ENCODE data around the gene AP3M1.

AP3M1 gene

DNA sequence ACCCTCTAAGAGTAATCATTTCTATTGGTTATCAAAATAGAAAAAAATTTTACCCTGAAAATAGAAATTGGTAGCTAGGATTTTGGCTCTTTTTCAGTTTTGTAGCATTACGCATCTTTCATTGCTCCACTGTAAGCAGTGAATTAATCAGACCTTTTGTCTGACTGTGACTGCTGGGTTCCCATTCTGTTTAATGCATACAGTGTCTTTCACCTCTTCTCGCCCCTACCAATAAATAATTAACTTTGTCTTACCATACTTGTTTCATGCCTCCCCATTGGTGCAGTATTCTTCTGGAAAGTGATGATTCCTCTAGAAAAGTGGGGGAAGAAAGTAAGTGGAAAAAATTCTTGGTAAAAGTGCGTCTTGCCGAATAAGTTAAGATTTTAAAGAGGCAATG, 73.2 kb downstream of the AP3M1 start:
- DNase-seq: no peak

DNA sequence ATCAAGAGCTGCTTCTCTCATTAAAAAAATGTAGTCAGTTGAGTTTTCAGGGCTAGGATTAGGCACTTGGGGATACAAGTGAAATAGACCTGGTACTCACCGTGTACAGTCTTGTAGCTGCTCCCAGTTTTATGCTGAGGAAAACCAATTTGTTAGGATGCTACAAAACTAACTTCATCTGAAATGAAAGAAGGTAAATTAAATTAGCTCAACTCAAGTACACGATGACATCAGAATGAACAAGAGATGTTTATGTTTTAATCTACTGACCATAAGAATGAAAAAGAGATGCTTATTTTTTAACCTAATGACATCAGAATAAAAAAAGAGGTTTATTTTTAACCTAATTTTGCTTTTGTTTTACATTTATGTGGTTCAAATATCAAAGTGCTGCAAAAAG, 73.7 kb downstream of the AP3M1 start:
- DNase-seq: no peak

GRCh38 chr10:74075906-74076305, 74.7 kb downstream of the AP3M1 start:
- no peak for DNase-seq

- DNase-seq: no peak
Observed at GRCh38 chr10:74072503-74072902, 78.1 kb downstream of the AP3M1 start.

GRCh38 chr10:74071157-74071556, 79.5 kb downstream of the AP3M1 start:
- no peak for DNase-seq
